ENCODE data around the gene WDR17.

GRCh38 chr4:176188654-176189053 is 123.0 kb downstream of the WDR17 start:
- no peak for TF ChIP-seq CTCF (IDR thresholded peaks at IDR 0.05)
- TF ChIP-seq NFE2L1 (CRISPR knock-in tag; IDR thresholded peaks at IDR 0.05), result no peak
- TF ChIP-seq, protein P1, sequence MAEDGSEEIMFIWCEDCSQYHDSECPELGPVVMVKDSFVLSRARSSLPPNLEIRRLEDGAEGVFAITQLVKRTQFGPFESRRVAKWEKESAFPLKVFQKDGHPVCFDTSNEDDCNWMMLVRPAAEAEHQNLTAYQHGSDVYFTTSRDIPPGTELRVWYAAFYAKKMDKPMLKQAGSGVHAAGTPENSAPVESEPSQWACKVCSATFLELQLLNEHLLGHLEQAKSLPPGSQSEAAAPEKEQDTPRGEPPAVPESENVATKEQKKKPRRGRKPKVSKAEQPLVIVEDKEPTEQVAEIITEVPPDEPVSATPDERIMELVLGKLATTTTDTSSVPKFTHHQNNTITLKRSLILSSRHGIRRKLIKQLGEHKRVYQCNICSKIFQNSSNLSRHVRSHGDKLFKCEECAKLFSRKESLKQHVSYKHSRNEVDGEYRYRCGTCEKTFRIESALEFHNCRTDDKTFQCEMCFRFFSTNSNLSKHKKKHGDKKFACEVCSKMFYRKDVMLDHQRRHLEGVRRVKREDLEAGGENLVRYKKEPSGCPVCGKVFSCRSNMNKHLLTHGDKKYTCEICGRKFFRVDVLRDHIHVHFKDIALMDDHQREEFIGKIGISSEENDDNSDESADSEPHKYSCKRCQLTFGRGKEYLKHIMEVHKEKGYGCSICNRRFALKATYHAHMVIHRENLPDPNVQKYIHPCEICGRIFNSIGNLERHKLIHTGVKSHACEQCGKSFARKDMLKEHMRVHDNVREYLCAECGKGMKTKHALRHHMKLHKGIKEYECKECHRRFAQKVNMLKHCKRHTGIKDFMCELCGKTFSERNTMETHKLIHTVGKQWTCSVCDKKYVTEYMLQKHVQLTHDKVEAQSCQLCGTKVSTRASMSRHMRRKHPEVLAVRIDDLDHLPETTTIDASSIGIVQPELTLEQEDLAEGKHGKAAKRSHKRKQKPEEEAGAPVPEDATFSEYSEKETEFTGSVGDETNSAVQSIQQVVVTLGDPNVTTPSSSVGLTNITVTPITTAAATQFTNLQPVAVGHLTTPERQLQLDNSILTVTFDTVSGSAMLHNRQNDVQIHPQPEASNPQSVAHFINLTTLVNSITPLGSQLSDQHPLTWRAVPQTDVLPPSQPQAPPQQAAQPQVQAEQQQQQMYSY (CRISPR knock-in tag; IDR thresholded peaks at IDR 0.05), result no peak
- TF ChIP-seq TP53 (CRISPR knock-in tag; IDR thresholded peaks at IDR 0.05), result no peak
- no peak for TF ChIP-seq ZNF263 (CRISPR knock-in tag; IDR thresholded peaks at IDR 0.05; ENCODE audit: low read depth)
- TF ChIP-seq, protein P2, sequence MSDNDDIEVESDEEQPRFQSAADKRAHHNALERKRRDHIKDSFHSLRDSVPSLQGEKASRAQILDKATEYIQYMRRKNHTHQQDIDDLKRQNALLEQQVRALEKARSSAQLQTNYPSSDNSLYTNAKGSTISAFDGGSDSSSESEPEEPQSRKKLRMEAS (CRISPR knock-in tag; IDR thresholded peaks at IDR 0.05), result no peak
